IMR-90 (cell line): ENCODE data around the gene PSMD9. TPM values are rescaled to one million over a fixed set of nuclear protein-coding genes. Genes with fewer than 3 reads are reported as not detected.

Experiments used
- microRNA-seq, 2 experiments: library from miRNA; stranded (forward) in 1 of 2; unstranded in 1 of 2; fragments of 10-50 nt in 1 of 2; fragments of <30 nt in 1 of 2; gene quantifications in 1 of 2; microRNA quantifications in 1 of 2; one replicate each; pipeline versions ENCODE3 to v1.1.0; 2013 to 2020; ENCODE audit not compliant: insufficient read depth in 1 of 2, insufficient read length in 1 of 2, unreplicated experiment in 1 of 2
- polyA plus RNA-seq, 3 experiments: library from polyadenylated mRNA; depleted of rRNA; stranded (reverse); fragments of >200 nt; gene quantifications; 2 replicates each; pipeline ENCODE4 v1.2.3, GENCODE V29; 2012; ENCODE audit warnings: low replicate concordance in 1 of 3
- small RNA-seq, 5 experiments: library from RNA; depleted of rRNA; stranded (forward); fragments of <200 nt; gene quantifications; one replicate each; pipeline ENCODE3, GENCODE V24; 2012
- total RNA-seq: library from RNA; depleted of rRNA; stranded (reverse); fragments of >200 nt; gene quantifications from 2 replicates; pipeline ENCODE4 v1.2.3, GENCODE V29; 2012; rRNA removed

PSMD9 gene
- total and polyA plus RNA-seq, 2 of the 4 experiments (the other 2 are of a cell fraction) = 135 to 142 TPM

Small RNA genes within 50 kb of the gene (microRNA-seq; reads per million reads assigned to microRNA genes)
- gene AC069503.3 (ENCODE audit: insufficient read depth, insufficient read length) (not detected), gene RF00017 (ENCODE audit: insufficient read depth, insufficient read length) (not detected), gene RNU7-170P (ENCODE audit: insufficient read depth, insufficient read length) (not detected)

Small RNA genes within 50 kb of the gene (small RNA-seq; reads per million reads assigned to genes)
- gene AC069503.3 = 0 reads per million in 5 experiments
- 0 reads per million in 5 experiments for gene RF00017
- 0 reads per million in 5 experiments for gene RNU7-170P

Other genes starting within 250 kb of the PSMD9 start
- 0.18 and 0.28 TPM in 2 replicates for gene MORN3, start 219.1 kb upstream of the PSMD9 start, total RNA-seq
- gene MORN3, start 219.1 kb upstream of the PSMD9 start, polyA plus RNA-seq (2012; rRNA removed) = 0.22 and 0.37 TPM in 2 replicates
- 9.2 and 10.6 TPM in 2 replicates for gene TMEM120B, start 176.0 kb upstream of the PSMD9 start, total RNA-seq
- gene TMEM120B, start 176.0 kb upstream of the PSMD9 start, polyA plus RNA-seq (2012; rRNA removed) = 18.3 and 18.4 TPM in 2 replicates
- gene RHOF, start 95.1 kb upstream of the PSMD9 start, total RNA-seq = 3.0 and 3.9 TPM in 2 replicates
- gene RHOF, start 95.1 kb upstream of the PSMD9 start, polyA plus RNA-seq (2012; rRNA removed) = 5.1 and 5.3 TPM in 2 replicates
- gene SETD1B, start 84.8 kb upstream of the PSMD9 start, total RNA-seq = 0.83 and 0.90 TPM in 2 replicates
- 5.1 and 5.5 TPM in 2 replicates for gene SETD1B, start 84.8 kb upstream of the PSMD9 start, polyA plus RNA-seq (2012; rRNA removed)
- 0.18 TPM in 1 of 2 replicates, not detected in the other for gene HPD, start 29.9 kb upstream of the PSMD9 start, total RNA-seq
- 0.14 and 0.15 TPM in 2 replicates for gene HPD, start 29.9 kb upstream of the PSMD9 start, polyA plus RNA-seq (2012; rRNA removed)
- 9.1 and 9.4 TPM in 2 replicates for gene CFAP251, start 29.8 kb downstream of the PSMD9 start, total RNA-seq
- 6.8 and 7.8 TPM in 2 replicates for gene CFAP251, start 29.8 kb downstream of the PSMD9 start, polyA plus RNA-seq (2012; rRNA removed)
- 5.6 and 6.1 TPM in 2 replicates for gene BCL7A, start 133.1 kb downstream of the PSMD9 start, total RNA-seq
- gene BCL7A, start 133.1 kb downstream of the PSMD9 start, polyA plus RNA-seq (2012; rRNA removed) = 7.9 and 8.6 TPM in 2 replicates
- gene MLXIP, start 190.0 kb downstream of the PSMD9 start, total RNA-seq = 2.7 and 3.1 TPM in 2 replicates
- 9.5 and 10.8 TPM in 2 replicates for gene MLXIP, start 190.0 kb downstream of the PSMD9 start, polyA plus RNA-seq (2012; rRNA removed)